IMR-90 (cell line): ENCODE results near the gene NPL. TPM values are rescaled to one million over a fixed set of nuclear protein-coding genes. Genes with fewer than 3 reads are reported as not detected.

Experiments used
- ATAC-seq: fragments of 200-7000 bp; cut with Tn5 transposase; 2 replicates; pipeline ENCODE4 v1.9.1; 2020; ENCODE audit warnings: low read depth, mild to moderate bottlenecking, moderate library complexity
- BruUV-seq: library from RNA; stranded (reverse); fragments of 400-500 nt; replicated peaks from 2 replicates; lab custom pipeline; 2021; lab: Mats Ljungman, UMichigan
- CTCF ChIA-PET: fragments of 300-600 bp; formaldehyde crosslinking; extraction: SDS; loops from one replicate; lab custom pipeline; 2021; ENCODE audit warnings: antibody characterized with exemption; lab: Yijun Ruan, JAX
- POLR2A ChIA-PET: fragments of 300-600 bp; sonication (Branson Sonifier 250); formaldehyde crosslinking; loops from one replicate; lab custom pipeline; 2022; ENCODE audit warnings: antibody characterized with exemption; ENCODE audit not compliant: unreplicated experiment; lab: Charles Lee
- DNase-seq: peaks from one replicate; pipeline ENCODE4 v3.0.0; 2013
- H2AFZ ChIP-seq: replicated peaks from 2 replicates; pipeline ENCODE3; 2013; ENCODE audit warnings: low read length, mild to moderate bottlenecking; ENCODE audit not compliant: poor library complexity
- H2AK5ac ChIP-seq: 2 replicates; pipeline ENCODE4 v1.6.1; 2013; ENCODE audit warnings: low read depth, low read length, inconsistent platforms
- H2AK9ac ChIP-seq: replicated peaks from 2 replicates; pipeline ENCODE3; 2013; ENCODE audit warnings: mild to moderate bottlenecking, low read depth, low read length, moderate library complexity; ENCODE audit not compliant: poor library complexity
- H2BK120ac ChIP-seq: 2 replicates; pipeline ENCODE4 v1.6.1; 2013; ENCODE audit warnings: low read depth, low read length, inconsistent platforms
- H2BK15ac ChIP-seq: 3 replicates; pipeline ENCODE4 v1.6.1; 2013; ENCODE audit warnings: low read depth, low read length, inconsistent platforms
- H2BK20ac ChIP-seq: 2 replicates; pipeline ENCODE4 v1.6.1; 2013; ENCODE audit warnings: low read depth, mild to moderate bottlenecking, inconsistent platforms, low read length, moderate library complexity
- H2BK5ac ChIP-seq: 2 replicates; pipeline ENCODE4 v1.6.1; 2013; ENCODE audit warnings: mild to moderate bottlenecking, low read depth, low read length, inconsistent platforms; ENCODE audit not compliant: poor library complexity, severe bottlenecking
- H3K14ac ChIP-seq: replicated peaks from 2 replicates; pipeline ENCODE4 v1.6.1; 2013; ENCODE audit warnings: low read depth, low read length, inconsistent platforms
- H3K18ac ChIP-seq: 2 replicates; pipeline ENCODE4 v1.6.1; 2013; ENCODE audit warnings: low read depth, low read length, control low read depth
- H3K23ac ChIP-seq: 2 replicates; pipeline ENCODE4 v1.6.1; 2013; ENCODE audit warnings: low read depth, low read length, inconsistent platforms
- H3K27ac ChIP-seq: 2 replicates; pipeline ENCODE4 v1.5.1; 2013; ENCODE audit warnings: mild to moderate bottlenecking, control low read depth, low read length; ENCODE audit not compliant: insufficient read depth
- H3K27me3 ChIP-seq: 2 replicates; pipeline ENCODE4 v1.6.1; 2013; ENCODE audit warnings: low read length; ENCODE audit not compliant: control insufficient read depth, insufficient read depth
- H3K36me3 ChIP-seq: 2 replicates; pipeline ENCODE4 v1.6.1; 2013; ENCODE audit warnings: low read length, mixed read lengths; ENCODE audit not compliant: control insufficient read depth, insufficient read depth
- H3K4ac ChIP-seq: 2 replicates; pipeline ENCODE4 v1.6.1; 2013; ENCODE audit warnings: low read depth, low read length, inconsistent platforms
- H3K4me1 ChIP-seq: 2 replicates; pipeline ENCODE4 v1.6.1; 2013; ENCODE audit warnings: low read length, mixed read lengths; ENCODE audit not compliant: control insufficient read depth, insufficient read depth
- H3K4me2 ChIP-seq: 2 replicates; pipeline ENCODE4 v1.6.1; 2013; ENCODE audit warnings: low read depth, mild to moderate bottlenecking, control low read depth, low read length, moderate library complexity
- H3K4me3 ChIP-seq: 2 replicates; pipeline ENCODE4 v1.5.1; 2013; ENCODE audit warnings: low read depth, mild to moderate bottlenecking, control low read depth, low read length, moderate library complexity; ENCODE audit not compliant: insufficient read depth
- H3K56ac ChIP-seq: 2 replicates; pipeline ENCODE4 v1.6.1; 2013; ENCODE audit warnings: low read length, inconsistent platforms; ENCODE audit not compliant: insufficient read depth; ENCODE audit errors: extremely low read depth
- H3K79me1 ChIP-seq, 2 experiments: 2 replicates each; pipeline ENCODE4 v1.6.1; 2013; ENCODE audit warnings: low read length in 2 of 2, inconsistent platforms in 1 of 2, low read depth in 1 of 2
- H3K9ac ChIP-seq: 2 replicates; pipeline ENCODE4 v1.6.1; 2013; ENCODE audit warnings: low read depth, low read length, control low read depth
- H3K9me1 ChIP-seq: 2 replicates; pipeline ENCODE4 v1.6.1; 2013; ENCODE audit warnings: low read length, inconsistent platforms; ENCODE audit not compliant: insufficient read depth
- H3K9me3 ChIP-seq: 2 replicates; pipeline ENCODE4 v1.6.1; 2013; ENCODE audit warnings: low read length; ENCODE audit not compliant: control insufficient read depth, insufficient read depth
- H4K20me1 ChIP-seq: 2 replicates; pipeline ENCODE4 v1.6.1; 2013; ENCODE audit warnings: low read length, inconsistent platforms; ENCODE audit not compliant: insufficient read depth
- H4K5ac ChIP-seq: 2 replicates; pipeline ENCODE4 v1.6.1; 2013; ENCODE audit warnings: mild to moderate bottlenecking, low read depth, low read length, control low read depth
- H4K8ac ChIP-seq, 2 experiments: 2 replicates each; pipeline ENCODE4 v1.6.1; 2013; ENCODE audit warnings: low read depth in 2 of 2, low read length in 2 of 2, control low read depth in 1 of 2, inconsistent platforms in 1 of 2
- H4K91ac ChIP-seq: 2 replicates; pipeline ENCODE4 v1.6.1; 2013; ENCODE audit warnings: low read depth, low read length, inconsistent platforms; ENCODE audit not compliant: insufficient read depth
- BHLHE40 ChIP-seq: fragments of 150-350 bp; IDR thresholded peaks from 2 replicates; pipeline ENCODE4 v1.6.1; 2016; ENCODE audit warnings: mild to moderate bottlenecking, low read depth, low read length
- CEBPB ChIP-seq: IDR thresholded peaks from 2 replicates; pipeline ENCODE4 v1.6.1; 2012; ENCODE audit warnings: low read depth, low read length, improper control_type of control experiment
- CHD1 ChIP-seq: IDR thresholded peaks from 2 replicates; pipeline ENCODE4 v1.6.1; 2012; ENCODE audit warnings: low read depth, low read length, improper control_type of control experiment
- CTCF ChIP-seq: conservative IDR thresholded peaks from 2 replicates; pipeline ENCODE4 v1.5.1; 2012; ENCODE audit warnings: mild to moderate bottlenecking, low read depth, low read length, improper control_type of control experiment
- FOS ChIP-seq: fragments of 150-350 bp; IDR thresholded peaks from 2 replicates; pipeline ENCODE4 v1.6.1; 2016; ENCODE audit warnings: low read depth, low read length
- MAFK ChIP-seq: IDR thresholded peaks from 2 replicates; pipeline ENCODE4 v1.6.1; 2012; ENCODE audit warnings: low read depth, low read length, improper control_type of control experiment
- MAZ ChIP-seq: IDR thresholded peaks from 2 replicates; pipeline ENCODE4 v1.6.1; 2012; ENCODE audit warnings: low read depth, mild to moderate bottlenecking, low read length, improper control_type of control experiment, moderate library complexity, borderline replicate concordance
- MXI1 ChIP-seq: IDR thresholded peaks from 2 replicates; pipeline ENCODE4 v1.6.1; 2012; ENCODE audit warnings: low read depth, mild to moderate bottlenecking, low read length, moderate library complexity, borderline replicate concordance
- POLR2A ChIP-seq: IDR thresholded peaks from 2 replicates; pipeline ENCODE4 v1.6.1; 2012; ENCODE audit warnings: mild to moderate bottlenecking, low read depth, low read length
- RAD21 ChIP-seq: IDR thresholded peaks from 2 replicates; pipeline ENCODE4 v1.6.1; 2012; ENCODE audit warnings: low read length, improper control_type of control experiment
- RCOR1 ChIP-seq: IDR thresholded peaks from 2 replicates; pipeline ENCODE4 v1.6.1; 2012; ENCODE audit warnings: mild to moderate bottlenecking, low read length, improper control_type of control experiment; ENCODE audit not compliant: insufficient replicate concordance
- RFX5 ChIP-seq: IDR thresholded peaks from 2 replicates; pipeline ENCODE4 v1.8.0; 2012; ENCODE audit warnings: low read depth, mild to moderate bottlenecking, low read length, moderate library complexity
- SMC3 ChIP-seq: fragments of 150-350 bp; IDR thresholded peaks from 2 replicates; pipeline ENCODE4 v1.6.1; 2016; ENCODE audit warnings: low read depth, mild to moderate bottlenecking, antibody characterized with exemption, low read length, moderate library complexity
- USF2 ChIP-seq: fragments of 150-350 bp; IDR thresholded peaks from 2 replicates; pipeline ENCODE4 v1.6.1; 2017; ENCODE audit warnings: mild to moderate bottlenecking, antibody characterized with exemption, low read length, low read depth
- WGBS, 2 experiments: methylation state at CpG; one replicate each; pipeline versions ENCODE4 v1.1.5 to v1.1.7; 2013; ENCODE audit warnings: missing lambda C conversion rate in 2 of 2; ENCODE audit not compliant: insufficient read length in 1 of 2; ENCODE audit errors: extremely low coverage in 2 of 2; 5-methylcytosine and 5-hydroxymethylcytosine counted together
- dilution Hi-C: fragments of 300-500 bp; cut with HindIII; formaldehyde crosslinking; loops from one replicate; pipeline ENCODE4 v1.14.3; 2018; ENCODE audit warnings: low sequenced_read_pairs; ENCODE audit not compliant: unreplicated experiment
- in situ Hi-C: fragments of 300-500 bp; cut with MboI; formaldehyde crosslinking; loops from 3 replicates; pipeline ENCODE4 v1.14.3; 2019; ENCODE audit warnings: low sequenced_read_pairs, inconsistent platforms, mixed read lengths
- intact Hi-C: fragments of 100-400 bp; cut with micrococcal nuclease; formaldehyde crosslinking; loops from 2 replicates; pipeline ENCODE4 v1.10.0; 2022
- polyA plus RNA-seq, 3 experiments: library from polyadenylated mRNA; depleted of rRNA; stranded (reverse); fragments of >200 nt; gene quantifications; 2 replicates each; pipeline ENCODE4 v1.2.3, GENCODE V29; 2012; ENCODE audit warnings: low replicate concordance in 1 of 3
- total RNA-seq: library from RNA; depleted of rRNA; stranded (reverse); fragments of >200 nt; gene quantifications from 2 replicates; pipeline ENCODE4 v1.2.3, GENCODE V29; 2012

Gene NPL
- total and polyA plus RNA-seq, 2 of the 4 experiments (the other 2 are of a cell fraction) = 0.36 to 0.68 TPM

- Histone ChIP-seq H2AFZ (no peak overlapping the region), H3K27me3 (no peaks in the 10 kb centered on the region), H3K4ac (no peak overlapping the region), H4K5ac (no peak overlapping the region), H3K18ac (no peak overlapping the region), H3K79me1 (peaks cover 18 to 23% of the 10 kb centered on the region in 2 experiments), H2AK5ac (no peak overlapping the region), H3K27ac (no peak overlapping the region), H2BK120ac (no peak overlapping the region), H3K4me2 (no peak overlapping the region), H2BK5ac (no peak overlapping the region), H3K9ac (no peak overlapping the region), H3K23ac (no peak overlapping the region), H3K9me1 (peaks cover 6% of the 10 kb centered on the region), H3K4me1 (no peaks in the 10 kb centered on the region), H4K8ac (no peak overlapping the region), H3K4me3 (no peak overlapping the region), H3K56ac (no peak overlapping the region), H2AK9ac (no peak overlapping the region), H4K91ac (no peak overlapping the region), H2BK15ac (no peak overlapping the region), H2BK20ac (no peak overlapping the region), H3K36me3 (peaks cover 41% of the 10 kb centered on the region), H3K9me3 (no peaks in the 10 kb centered on the region), H3K14ac (no peak overlapping the region), H4K20me1 (peaks cover 8% of the 10 kb centered on the region)
- TF ChIP-seq SMC3 (no peak), RFX5 (no peak), USF2 (no peak), MAFK (no peak), CTCF (no peak), FOS (no peak), RAD21 (no peak), BHLHE40 (no peak), RCOR1 (no peak), CHD1 (no peak), MAZ (no peak), CEBPB (no peak), POLR2A (no peak), MXI1 (no peak)
- ATAC-seq (no peak), DNase-seq (no peak)
- dilution Hi-C loops = no loop called here
- intact Hi-C loops = no loop called here
- POLR2A ChIA-PET = no interaction called here
- WGBS, 2 experiments = 100% methylated on average over 1 of the region's 3 CpGs; no CpG with 5 or more reads in 1 of the 2 experiments
- in situ Hi-C loops = no loop called here
- CTCF ChIA-PET = no interaction called here
- no TSS peak for BruUV-seq
These were observed 83.3 kb downstream of the NPL start for GRCh38 chr1:182872881-182873280.
